ENCODE data around the gene ZNF552. TPM values are rescaled to one million over a fixed set of nuclear protein-coding genes. Genes with fewer than 3 reads are reported as not detected.
A peak's percentile ranks its signal among the peaks of the same experiment; 100 is the strongest.
"Not testable (repeated sequence)": the region's sequence is repeated elsewhere in the genome, so short reads cannot be mapped to it uniquely, and the experiment has no call there.

The ZNF552 gene
- total RNA-seq: 67.1 TPM

DNA sequence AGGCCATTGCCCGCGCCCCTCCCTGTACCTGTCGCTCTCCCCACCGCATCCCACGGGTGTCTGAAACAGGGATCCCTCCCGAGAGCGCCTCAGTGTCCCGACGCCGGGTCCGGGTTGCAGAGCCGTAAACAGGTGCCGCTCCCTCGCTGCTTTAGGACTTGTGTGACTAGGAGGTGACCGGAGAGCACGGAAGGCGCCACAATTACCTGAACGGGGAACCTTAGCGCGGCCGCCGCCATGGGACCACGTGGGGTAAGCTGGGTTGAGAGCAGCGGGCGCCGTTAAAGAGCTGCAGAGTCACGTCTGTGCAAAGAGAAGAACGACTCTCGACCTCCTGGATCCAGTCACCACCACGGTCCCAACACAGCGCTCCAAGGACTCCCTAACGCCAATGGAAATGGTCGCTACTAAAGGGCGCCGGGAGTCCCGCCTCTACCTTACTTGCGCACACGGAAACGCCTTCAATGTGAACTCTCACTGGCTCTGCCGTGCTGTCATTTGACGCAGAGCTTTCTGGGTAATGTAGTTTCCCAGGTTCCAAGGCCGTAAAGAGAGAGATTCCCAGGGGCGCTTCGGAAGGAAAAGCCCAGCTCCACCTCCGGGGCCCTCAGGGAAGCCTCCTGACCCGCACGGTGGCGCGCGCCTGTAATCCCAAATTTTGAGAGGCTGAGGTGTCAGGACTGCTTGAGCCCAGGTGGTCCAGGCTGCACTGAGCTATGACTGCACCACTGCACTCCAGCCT is at the start of gene ZNF552:
ZNF552 (minus strand) TSS at position 409 of the 742 bp plus-strand sequence; CDS start at position 239, 170 bp downstream.
- DNase-seq (ENCODE audit: low spot score): peak; percentile 88

DNA sequence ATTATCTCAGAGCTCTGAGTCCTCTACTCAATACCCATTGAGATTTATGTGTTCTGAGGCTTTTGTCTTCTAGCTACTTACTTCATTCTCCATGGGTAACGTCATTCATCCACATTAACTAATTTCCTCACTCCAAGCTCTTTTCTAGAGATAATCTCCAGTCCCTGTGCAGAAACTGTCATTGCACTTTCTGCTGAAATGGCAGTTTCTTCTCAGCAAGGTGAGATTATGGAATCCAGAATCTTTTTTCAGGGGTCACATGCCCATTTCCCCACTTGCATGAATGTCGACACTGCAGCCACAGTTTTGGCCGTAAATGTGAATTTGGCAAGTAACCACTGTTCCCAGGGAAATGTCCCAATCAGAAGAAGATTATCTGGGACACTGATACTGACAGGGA is 47.6 kb upstream of the ZNF552 start:
- DNase-seq (ENCODE audit: low spot score): not testable (repeated sequence)

DNA sequence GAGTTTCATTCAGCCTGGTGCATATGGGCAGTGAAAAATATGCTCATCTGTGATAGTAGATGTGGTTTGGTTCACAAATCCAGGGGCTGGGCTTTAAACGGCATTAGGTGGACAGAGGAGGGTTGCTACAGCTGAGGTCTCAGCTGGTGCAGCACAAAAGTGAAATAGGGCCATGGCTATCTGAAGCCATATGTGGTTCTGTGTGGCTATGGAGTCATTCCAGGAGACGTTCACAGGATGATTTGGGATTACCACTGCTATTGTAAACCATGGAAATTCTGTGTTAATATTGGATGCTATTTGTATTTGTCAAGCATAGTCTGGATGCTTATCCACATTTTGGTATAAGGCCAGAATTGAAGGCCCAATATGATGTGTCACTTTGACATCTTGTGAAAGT is 39.4 kb upstream of the ZNF552 start:
- not testable (repeated sequence) for DNase-seq (ENCODE audit: low spot score)

DNA sequence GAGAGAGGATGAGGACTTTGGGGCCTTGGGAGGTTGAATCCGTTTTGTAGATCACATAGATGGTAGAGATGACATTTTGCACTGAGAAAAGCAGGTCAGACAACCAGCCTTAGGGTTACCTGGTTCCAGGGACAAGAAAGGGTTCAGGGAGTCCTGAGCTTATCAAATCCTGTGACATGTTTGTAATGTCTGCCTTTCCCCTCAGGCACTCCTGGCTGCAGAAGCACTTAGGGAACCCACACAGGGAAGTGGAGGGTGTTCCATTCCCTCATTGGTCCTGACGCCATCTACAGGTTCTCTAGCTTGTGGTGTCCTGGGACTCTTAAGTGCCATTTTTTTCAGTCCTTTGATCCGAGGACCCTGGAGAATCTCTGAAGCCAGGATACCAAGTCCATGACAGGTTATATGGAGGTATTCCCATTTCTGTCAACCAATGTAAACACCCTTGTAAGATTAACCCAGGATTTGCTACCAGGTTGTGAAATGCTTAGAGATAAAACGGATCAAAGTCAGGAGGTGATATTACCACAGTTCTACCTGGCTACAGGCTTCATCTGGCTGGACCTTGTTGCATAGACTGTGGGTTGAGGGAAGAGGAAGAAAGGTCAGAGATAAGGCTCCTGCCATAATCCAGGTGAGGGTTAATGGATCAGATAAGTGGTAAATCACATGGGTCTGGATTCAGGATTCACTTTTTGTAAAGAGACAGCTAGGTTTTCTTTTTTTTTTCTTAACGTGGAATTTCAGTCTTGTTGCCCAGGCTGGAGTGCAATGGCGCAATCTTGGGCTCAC is 37.3 kb upstream of the ZNF552 start:
- not testable (repeated sequence) for DNase-seq (ENCODE audit: low spot score)

DNA sequence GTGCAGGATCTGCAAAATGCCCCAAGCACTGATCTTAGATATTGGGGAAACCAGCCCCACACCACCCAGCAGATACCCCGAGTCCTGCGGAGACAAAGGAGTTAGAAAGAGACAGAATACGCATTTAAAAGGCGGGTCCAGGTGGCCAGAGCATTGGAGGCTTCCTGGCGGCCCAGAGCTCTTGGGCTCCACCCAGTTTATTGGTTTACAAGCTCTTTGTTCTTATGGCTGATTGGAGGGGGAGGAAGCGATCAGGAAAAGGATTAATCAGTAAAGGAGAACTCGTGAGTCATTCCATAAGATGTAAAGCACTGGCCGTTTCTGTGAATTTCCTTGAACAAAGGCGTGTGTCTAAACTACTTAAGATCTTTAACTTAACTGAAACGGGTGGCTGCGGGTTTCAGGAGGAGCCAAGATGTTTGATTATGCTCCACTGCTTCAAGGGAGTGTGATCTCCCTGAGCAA is 35.9 kb upstream of the ZNF552 start:
- DNase-seq (ENCODE audit: low spot score): no peak

DNA sequence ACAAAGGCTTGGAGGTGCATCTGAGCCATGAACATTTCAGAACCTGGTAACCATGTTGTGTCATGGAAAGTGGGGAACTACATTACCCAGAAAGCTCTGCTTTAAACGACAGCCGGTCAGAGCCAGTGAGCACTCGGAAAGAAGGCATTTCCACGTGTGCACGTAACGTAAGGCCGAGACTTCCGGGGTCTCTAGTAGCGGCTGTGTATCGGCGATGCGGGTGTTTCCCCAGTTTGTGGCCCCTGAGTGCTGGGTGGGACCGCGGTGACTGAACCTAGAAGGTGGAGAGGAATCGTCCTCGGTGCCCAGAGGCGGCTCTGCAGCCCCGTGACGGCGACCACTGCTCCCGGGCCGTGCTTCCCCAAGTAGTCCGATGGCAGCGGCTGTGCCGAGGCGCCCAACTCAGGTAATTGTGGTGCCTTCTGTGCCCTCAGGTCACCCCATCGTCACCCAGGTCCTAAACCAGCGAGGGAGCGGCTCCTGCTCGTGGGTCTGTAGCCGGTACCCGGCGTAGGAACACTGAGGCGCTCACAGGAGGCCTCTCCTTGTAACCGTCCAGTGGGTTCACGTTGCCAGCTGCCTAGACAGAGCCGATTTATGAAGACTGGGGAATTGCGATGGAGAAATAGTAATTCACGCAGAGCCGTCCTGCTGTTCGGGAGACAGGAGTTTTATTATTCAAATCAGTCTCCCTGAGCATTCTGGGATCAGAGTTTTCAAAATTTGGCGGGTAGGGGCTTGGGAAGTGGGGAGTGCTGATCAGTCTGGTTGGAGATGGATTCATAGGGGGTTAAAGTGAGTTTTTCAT is 35.2 kb upstream of the ZNF552 start, which contains the start of gene ZNF587:
ZNF587 (plus strand) TSS at position 194 of the 808 bp plus-strand sequence; CDS start at position 374, 180 bp downstream.
- DNase-seq (ENCODE audit: low spot score): peak; percentile 78

DNA sequence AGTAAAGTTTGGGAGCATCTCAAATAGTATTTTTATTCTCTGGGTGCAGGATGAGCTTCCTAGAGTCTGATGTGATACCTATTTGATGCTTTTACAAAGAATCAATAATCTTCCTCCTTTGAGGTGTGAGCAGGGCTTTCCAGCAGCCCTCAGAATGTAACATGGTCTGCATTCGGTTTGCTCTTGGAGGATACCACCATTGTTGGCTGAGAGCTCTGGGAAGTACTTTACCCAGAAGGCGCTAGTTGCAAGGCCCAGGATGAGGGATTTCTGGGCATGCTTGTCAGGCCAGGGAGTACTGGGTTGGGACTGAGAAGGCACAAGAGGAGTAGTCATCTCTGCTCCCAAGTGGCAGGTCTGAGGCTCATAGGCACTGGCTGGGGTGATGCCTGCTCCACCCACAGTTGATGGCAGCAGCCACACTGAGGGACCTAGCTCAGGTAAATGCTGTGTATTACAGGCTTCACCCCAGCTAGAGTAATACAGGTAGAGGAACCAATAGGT is 34.5 kb upstream of the ZNF552 start:
- not testable (repeated sequence) for DNase-seq (ENCODE audit: low spot score)

DNA sequence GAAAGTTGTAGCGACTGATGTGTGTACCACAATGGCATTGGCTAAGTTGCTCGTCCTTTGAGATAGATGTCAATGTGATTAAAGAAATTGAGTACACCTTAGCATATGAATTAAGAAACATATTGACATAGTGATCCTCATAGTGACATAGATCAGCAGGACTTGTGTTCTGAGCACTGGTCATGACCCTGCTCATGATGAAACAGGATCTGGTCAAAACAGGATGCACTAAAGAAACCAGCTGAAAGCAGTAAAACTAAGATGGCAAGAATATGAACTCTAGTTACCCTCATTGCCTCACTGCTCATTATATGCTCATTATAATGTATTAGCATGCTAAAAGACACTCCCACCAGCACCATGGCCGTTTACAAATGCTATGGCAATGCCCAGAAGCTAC is 32.5 kb upstream of the ZNF552 start:
- not testable (repeated sequence) for DNase-seq (ENCODE audit: low spot score)

DNA sequence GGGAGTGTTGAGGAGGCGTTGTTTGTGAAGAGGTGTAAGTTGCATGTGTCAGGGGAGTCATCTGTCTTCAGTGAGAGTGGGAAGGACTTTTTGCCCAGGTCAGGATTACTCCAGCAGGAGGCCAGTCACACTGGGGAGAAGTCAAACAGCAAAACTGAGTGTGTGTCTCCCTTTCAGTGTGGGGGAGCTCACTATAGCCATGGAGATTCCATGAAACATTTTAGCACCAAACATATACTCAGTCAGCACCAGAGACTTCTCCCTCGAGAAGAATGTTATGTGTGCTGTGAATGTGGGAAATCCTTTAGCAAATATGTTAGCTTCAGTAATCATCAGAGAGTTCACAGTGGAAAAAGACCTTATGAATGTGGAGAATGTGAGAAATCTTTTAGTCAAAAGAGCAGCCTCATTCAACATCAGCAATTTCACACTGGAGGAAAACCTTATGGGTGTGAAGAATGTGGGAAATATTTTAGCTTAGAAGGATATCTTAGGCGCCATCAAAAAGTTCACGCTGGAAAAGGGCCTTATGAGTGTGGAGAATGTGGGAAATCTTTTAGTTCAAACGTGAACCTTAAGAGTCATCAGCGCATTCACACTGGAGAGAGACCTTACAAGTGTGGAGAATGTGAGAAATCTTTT is 26.5 kb upstream of the ZNF552 start:
- DNase-seq (ENCODE audit: low spot score): no peak

DNA sequence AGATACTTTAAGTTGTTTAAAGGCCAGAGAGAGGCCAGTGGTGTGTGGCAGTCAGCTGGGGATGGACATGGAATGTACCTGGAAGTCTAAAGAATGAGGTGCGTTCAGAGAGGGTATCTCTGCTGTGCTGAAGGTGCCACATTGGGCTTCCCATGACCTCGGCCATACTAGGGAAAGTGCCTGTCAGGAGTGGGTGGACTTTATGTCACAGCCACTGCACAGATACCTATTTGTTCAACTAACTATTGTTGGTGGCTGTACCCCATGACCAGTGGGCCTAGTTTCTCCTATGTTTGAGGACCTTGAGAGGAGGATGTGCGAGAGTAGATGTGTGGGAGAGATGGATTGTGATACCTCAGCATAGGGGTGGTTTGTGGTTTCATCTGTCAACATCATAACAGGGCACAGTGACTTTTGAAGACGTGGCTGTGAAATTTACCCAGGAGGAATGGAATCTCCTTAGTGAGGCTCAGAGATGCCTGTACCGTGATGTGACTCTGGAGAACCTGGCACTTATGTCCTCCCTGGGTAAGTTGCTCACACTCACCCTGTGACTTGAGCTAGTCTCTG is 24.0 kb upstream of the ZNF552 start:
- DNase-seq (ENCODE audit: low spot score): not testable (repeated sequence)

DNA sequence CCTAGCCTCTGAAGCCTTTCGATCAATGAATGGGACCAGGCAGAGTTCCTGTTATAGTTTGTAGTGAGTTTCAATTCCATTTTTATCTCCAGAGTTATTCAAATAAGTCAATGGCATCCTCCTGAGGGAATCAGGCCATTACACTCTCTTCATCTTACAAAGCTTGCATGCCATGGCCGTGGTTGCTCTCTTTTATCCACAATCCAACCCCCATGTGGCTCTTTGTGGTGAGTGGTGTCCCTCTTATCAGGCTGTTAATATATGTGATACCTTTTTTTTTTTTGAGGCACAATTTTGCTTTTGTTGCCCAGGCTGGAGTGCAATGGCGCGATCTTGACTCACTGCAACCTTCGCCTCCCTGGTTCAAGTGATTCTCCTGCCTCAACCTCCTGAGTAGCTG is 22.3 kb upstream of the ZNF552 start:
- not testable (repeated sequence) for DNase-seq (ENCODE audit: low spot score)

DNA sequence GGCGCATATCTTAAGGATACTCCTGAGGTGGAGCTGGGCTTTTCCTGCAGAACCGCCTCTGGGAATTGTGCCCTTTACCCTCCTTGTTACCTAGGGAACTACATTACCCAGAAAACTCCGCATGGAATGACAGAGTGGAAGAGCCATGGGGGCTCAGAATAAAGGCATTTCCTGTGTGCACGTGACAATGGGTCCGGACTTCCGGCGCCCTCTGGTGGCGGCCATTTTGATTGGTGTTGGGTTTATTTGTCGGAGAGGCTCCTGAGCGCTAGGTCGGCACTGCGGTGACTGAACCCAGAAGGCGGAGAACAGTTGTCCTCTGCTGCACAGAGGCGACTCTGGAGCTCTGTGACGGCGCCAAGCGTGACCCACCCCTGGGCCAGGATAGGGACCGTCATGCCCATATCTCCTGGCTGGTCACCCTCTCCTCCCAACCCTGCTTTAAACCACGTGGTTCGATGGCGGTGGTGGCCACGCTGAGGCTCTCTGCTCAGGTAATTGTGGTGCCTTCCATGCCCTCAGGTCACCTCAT is 15.4 kb upstream of the ZNF552 start, which contains the start of gene ZNF587B:
ZNF587B (plus strand) TSS at position 229 of the 532 bp plus-strand sequence; CDS start at position 459, 230 bp downstream.
- DNase-seq (ENCODE audit: low spot score): no peak

DNA sequence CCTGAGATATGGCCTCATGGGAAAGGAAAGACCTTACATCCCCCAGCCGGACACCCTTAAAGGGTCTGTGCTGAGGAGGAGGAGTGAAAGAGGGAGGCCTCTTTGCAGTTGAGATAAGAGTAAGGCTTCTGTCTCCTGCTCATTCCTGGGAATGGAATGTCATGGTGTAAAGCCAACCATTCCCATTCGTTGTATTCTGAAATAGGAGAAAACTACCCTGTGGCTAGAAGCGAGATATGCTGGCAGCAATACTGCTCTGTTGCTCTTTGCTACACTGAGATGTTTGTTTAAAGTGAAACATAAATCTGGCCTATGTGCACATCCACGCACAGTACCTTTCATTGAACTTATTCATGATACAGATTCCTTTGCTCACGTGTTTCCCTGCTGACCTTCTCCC is 14.6 kb upstream of the ZNF552 start:
- no peak for DNase-seq (ENCODE audit: low spot score)

DNA sequence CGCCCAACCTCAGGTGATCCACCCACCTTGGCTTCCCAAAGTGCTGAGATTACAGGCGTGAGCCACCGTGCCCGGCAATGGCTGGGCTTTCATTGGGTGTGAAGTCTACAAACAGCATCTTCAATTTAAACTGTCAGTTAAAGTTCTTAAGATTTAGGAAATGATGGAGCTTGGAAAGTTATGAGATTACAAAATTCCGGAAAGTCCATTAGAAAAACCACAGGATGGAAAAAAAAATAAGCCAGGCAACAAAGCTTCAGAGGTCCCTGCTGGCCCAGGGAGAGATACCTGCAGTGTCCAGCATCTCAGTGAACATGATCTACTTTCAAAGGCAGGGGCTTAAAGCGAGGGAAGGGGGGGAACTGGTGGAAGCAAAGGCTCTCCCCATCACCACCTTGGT is 10.8 kb upstream of the ZNF552 start:
- no peak for DNase-seq (ENCODE audit: low spot score)

DNA sequence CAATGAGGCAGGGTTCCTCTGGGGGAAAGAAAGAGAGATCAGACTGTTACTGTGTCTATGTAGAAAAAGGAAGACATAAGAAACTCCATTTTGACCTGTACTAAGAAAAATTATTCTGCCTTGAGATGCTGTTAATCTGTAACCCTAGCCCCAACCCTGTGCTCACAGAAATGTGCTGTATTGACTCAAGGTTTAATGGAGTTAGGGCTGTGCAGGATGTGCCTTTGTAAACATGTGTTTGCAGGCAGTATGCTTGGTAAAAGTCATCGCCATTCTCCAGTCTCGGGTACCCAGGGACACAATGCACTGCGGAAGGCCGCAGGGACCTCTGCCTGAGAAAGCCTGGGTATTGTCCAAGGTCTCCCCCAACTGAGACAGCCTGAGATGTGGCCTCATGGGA is 8.9 kb upstream of the ZNF552 start:
- DNase-seq (ENCODE audit: low spot score): not testable (repeated sequence)

DNA sequence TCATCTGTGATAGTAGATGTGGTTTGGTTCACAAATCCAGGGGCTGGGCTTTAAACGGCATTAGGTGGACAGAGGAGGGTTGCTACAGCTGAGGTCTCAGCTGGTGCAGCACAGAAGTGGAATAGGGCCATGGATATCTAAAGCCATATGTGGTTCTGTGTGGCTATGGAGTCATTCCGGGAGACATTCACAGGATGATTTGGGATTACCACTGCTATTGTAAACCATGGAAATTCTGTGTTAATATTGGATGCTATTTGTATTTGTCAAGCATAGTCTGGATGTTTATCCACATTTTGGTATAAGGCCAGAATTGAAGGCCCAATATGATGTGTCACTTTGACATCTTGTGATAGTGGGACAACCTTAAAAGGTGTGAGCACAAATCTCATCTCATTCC is 8.4 kb upstream of the ZNF552 start:
- not testable (repeated sequence) for DNase-seq (ENCODE audit: low spot score)

DNA sequence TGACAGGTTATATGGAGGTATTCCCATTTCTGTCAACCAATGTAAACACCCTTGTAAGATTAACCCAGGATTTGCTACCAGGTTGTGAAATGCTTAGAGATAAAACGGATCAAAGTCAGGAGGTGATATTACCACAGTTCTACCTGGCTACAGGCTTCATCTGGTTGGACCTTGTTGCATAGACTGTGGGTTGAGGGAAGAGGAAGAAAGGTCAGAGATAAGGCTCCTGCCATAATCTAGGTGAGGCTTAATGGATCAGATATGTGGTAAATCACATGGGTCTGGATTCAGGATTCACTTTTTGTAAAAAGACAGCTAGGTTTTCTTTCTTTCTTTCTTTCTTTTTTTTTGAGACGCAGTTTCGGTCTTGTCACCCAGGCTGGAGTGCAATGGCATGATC is 6.8 kb upstream of the ZNF552 start:
- DNase-seq (ENCODE audit: low spot score): not testable (repeated sequence)

DNA sequence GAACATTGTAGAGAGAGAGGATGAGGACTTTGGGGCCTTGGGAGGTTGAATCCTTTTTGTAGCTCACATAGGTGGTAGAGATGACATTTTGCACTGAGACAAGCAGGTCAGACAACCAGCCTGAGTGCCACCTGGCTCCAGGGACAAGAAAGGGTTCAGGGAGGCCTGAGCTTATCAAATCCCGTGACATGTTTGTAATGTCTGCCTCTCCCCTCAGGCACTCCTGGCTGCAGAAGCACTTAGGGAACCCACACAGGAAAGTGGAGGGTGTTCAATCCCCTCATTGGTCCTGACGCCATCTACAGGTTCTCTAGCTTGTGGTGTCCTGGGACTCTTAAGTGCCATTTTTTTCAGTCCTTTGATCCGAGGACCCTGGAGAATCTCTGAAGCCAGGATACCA is 6.4 kb upstream of the ZNF552 start:
- not testable (repeated sequence) for DNase-seq (ENCODE audit: low spot score)

DNA sequence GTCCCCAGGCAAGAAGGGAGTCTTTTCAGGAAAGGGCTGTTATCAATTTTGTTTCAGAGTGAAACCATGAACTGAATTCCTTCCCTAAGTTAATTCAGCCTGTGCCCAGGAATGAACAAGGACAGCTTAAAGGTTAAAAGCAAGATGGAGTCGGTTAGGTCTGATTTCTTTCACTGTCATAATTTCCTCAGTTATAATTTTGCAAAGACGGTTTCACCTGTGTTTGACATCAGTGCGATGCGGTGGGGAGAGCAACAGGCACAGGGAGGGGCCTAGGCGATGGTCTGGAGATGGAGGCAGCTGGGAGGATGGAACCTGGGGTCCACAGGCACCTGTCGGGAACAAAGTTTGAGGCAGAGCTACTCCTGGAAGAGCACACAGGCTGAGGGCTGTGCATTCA is 5.9 kb upstream of the ZNF552 start:
- DNase-seq (ENCODE audit: low spot score): no peak

DNA sequence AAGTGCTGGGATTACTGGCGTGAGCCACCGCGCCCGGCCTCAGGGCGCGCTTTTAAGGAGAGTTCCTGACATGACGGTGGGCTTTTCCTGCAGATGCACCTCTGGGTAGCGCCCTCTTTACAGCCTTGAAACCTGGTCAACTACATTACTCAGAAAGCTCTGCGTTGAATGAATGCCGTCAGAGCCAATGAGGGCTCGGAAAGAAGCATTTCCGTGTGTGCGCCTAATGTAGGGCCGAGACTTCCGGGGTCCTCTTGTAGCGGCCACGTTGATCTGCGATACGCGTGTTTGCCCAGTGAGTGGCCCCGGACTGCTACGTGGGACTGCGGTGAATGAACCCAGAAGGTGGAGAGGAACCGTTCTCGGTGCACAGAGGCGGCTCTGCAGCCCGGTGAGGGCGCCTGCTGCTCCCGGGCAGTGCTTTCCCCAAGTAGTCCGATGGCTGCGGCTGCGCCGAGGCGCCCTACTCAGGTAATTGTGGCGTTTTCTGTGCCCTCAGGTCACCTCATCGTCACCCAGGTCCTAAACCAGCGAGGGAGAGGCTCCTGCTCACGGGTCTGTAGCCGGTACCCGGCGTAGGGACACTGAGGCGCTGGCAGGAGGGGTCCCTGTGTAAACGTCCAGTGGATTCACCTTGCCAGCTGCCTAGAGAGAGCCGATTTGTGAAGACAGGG is 4.9 kb upstream of the ZNF552 start:
- DNase-seq (ENCODE audit: low spot score): peak; percentile 86

All from ureter (tissue), 1 donor.